ENCODE measurements around the gene LRRC58.

GRCh38 chr3:120353463-120353862, 4.3 kb upstream of the LRRC58 start:
- TF ChIP-seq, protein P1, sequence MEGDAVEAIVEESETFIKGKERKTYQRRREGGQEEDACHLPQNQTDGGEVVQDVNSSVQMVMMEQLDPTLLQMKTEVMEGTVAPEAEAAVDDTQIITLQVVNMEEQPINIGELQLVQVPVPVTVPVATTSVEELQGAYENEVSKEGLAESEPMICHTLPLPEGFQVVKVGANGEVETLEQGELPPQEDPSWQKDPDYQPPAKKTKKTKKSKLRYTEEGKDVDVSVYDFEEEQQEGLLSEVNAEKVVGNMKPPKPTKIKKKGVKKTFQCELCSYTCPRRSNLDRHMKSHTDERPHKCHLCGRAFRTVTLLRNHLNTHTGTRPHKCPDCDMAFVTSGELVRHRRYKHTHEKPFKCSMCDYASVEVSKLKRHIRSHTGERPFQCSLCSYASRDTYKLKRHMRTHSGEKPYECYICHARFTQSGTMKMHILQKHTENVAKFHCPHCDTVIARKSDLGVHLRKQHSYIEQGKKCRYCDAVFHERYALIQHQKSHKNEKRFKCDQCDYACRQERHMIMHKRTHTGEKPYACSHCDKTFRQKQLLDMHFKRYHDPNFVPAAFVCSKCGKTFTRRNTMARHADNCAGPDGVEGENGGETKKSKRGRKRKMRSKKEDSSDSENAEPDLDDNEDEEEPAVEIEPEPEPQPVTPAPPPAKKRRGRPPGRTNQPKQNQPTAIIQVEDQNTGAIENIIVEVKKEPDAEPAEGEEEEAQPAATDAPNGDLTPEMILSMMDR (IDR thresholded peaks at IDR 0.05), result no peak
- TF ChIP-seq POLR2AphosphoS5 (IDR thresholded peaks at IDR 0.05) (no peak), POLR2A (IDR thresholded peaks at IDR 0.05) (no peak)
